Colon (tissue), 2 donors: Measurements from ENCODE around the gene TMEM174.

ENCODE experiments used
- FAIRE-seq: peaks from 2 replicates; lab custom pipeline; 2012; peaks lifted over from hg19 to GRCh38; lab: Jason Lieb, UNC
- donor health status: control.
- donor health status: control.

The TMEM174 gene

DNA sequence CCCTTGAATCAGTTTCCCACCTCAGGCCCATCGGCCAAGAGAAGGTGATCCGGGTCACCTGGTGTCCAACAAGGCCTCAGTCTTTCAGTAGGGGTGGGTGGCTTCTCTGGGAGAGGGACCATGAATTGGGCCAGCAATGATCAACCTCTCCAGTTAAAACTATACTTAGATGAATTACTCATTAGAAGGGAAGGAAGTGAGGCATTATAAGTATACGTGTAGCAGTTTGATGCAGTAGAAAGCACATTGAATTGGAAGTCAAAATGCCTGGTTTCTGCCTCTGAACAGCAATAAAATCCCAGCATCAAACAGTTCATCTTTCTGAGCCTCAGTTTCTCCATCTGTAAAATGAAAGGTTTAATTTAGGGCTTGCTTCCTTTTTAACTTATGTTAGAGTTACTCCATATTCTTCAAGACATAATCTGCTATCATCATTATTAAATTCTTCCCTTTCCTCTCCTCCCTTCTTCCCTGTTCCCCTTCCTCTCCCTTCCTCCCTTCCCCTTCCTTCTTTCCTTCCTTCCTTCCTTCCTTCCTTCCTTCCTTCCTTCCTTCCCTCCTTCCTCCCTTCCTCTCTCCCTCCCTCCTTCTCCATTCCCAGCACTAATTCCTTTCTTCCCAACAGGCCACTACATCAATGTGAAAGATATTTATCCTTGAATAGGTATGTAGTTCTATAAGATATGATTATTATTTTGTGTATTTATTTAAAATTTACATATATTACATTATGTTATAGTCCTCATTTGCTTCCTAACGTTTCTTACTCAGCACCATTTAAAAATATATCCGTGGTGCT is 18.6 kb upstream of the TMEM174 start:
- FAIRE-seq = no peak

DNA sequence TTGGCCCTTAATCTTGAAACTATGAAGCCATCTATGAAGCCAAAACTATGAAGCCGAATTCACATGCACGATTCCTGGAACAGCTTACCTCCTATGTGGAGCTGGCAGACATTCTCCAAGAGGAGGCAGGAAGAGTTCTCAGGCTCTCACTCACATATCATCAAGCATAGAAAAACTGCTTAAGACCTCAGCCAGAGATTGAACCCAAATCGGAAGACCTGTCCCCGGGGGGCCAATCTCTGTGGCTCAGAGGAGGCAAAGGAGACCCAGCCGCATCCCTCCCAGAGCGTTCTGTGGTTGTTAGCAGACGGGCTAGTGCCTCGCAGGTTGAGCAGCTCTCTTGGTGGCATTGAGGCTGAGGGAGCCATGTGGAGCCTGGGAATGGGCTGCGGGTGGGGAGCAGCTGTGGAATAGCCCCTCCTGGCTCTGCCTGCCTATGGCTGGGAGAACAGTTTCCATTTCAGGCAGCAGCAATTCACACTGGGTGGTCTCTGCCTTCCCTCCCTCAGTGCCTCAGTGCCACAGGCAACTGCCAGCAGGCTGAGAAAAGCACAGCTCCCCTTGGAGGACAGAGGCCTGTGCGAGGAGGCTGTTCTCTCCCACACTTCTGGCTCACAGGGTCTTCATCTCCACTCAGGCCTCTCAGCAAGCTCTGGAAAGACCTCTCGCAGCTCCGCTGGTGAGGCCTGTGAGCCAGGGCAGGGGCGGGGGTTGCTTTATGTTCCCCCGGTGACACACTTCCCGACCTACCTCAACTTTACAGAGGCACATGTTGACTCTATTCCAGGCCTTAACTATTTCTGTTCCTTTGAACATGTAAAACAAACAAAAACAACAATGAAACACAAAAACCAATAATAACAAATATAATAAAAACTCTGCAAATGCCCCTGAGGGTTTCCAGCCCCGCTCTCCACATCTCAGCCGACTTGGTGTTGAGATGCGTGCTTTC is 17.4 kb upstream of the TMEM174 start:
- FAIRE-seq = no peak

DNA sequence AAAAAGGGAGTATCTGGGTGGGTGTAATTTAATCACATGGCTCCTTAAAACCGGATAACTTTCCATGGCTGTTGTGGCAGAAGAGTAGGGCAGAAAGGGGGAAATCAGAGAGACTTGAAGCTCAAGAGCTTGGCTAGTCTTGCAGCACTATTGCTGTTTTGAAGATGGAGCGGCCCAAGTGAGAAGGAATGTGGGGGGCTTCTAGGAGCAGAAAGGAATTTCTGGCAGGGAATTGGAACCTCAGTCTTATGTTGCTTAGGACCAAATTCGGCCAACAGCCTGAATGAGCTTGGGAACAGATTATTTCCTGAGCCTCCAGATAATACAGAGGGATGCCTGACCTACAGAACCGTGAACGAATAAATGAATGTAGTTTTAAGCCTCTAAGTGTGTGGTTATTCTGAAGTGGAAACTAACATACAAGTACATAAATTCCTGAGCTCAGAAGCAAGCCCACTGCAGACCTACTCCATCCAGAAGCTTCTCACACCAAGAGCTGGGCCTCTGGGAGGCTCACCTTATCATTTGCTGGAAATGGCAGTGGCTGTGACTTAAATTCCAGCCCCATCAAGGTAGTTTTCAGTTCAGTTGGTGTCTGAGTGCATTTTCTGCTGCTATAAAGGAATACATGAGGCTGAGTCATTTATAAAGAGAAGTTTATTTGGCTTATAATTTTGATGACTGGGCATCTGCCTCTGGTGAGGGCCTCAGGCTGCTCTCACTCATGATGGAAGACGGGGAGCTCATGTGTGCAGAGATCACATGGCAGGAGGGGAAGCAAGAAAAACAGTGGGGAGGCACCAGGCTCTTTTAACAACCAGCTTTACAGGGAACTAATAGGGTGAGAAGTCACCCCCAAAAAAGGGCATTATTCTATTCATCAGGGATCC is 15.3 kb upstream of the TMEM174 start:
- no peak for FAIRE-seq

DNA sequence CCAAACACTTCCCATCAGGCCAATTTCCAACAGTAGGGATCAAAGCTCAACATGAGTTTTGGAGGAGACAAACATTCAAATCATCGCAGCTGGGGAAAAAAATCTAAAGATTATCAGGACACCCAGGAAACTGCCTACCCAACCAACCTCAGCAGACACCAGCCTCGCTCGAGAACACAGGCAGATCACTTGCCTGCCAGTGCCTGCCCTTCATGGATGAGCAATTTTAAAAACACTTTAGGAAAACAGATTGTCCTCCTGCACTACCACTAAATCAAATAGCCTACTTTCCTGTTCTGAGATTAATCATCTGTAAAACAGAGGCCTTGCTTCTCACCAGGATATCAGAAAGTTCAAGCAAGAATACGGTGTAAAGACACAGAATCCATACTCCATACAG is 14.7 kb upstream of the TMEM174 start:
- FAIRE-seq = no peak

DNA sequence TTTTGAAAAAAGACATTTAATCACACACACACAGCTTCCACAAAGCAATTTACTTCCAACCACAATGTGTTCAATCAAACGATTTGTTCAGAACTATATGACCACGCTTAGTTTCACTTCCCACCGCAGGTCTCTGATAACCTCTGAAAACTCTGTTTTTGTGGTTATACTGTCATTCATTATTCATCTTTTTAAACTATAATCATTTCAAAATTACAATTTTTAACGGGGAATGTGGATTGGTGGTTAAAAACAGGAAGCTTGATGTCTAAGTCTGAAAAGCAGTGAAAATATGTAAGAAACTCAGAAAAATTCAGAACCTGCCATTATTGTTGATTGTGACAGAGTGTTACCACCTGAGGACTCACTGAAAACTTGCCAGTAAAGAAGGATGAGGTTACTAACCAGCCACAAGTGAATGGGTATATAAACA is 12.7 kb upstream of the TMEM174 start:
- no peak for FAIRE-seq

DNA sequence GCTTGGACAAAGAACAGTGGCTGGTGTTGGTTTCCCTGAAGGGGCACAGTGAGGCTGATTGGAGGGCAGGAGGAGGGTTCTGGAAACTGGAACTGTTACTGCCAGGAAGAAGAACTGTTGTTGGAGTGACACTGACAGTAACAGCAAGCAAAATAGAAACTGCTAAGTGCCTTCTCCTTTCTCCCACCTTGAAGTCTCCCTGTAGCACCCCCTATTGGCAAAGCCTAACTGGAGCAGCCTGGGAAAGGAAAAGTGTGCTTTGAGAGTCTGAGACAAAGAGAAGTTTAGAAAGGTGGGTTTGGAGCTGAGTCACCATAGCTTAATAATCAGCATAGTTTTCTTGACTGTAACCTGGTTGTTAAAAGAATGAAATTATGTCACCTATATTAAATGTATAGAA is 2.5 kb upstream of the TMEM174 start:
- no peak for FAIRE-seq

DNA sequence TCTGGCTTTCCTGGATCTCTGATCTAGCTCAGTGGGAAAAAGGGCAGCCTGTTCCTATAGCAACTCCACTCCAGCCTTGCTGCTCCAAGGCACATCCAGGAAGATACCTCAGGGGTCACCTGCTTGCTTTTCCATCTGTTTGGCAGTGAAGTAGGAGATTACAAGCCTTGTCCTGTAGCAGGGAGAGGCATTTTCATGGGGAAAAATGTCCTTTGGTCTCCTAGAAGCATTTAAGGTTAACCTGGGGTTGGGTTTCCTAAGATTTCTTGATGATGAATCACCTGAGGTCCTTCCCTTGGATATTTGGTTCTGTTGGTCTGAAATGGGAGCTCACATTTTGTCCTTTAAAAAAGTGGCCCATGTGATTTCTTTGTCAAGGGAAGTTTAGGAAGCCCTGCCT is 1.5 kb upstream of the TMEM174 start:
- no peak for FAIRE-seq

DNA sequence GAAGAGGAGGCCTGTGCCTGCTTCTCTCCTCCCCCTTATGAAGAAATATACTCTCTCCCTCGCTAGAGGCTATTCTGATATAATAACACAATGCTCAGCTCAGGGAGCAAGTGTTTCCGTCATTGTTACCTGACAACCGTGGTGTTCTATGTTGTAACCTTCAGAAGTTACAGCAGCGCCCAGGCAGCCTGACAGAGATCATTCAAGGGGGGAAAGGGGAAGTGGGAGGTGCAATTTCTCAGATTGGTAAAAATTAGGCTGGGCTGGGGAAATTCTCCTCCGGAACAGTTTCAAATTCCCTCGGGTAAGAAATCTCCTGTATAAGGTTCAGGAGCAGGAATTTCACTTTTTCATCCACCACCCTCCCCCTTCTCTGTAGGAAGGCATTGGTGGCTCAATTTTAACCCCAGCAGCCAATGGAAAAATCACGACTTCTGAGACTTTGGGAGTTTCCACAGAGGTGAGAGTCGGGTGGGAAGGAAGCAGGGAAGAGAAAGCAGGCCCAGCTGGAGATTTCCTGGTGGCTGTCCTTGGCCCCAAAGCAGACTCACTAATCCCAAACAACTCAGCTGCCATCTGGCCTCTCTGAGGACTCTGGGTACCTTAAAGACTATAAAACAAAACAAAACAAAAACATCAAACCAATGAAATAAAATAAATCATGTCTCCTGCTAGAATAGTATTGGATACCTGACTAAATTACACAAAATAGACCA is 1.3 kb downstream of the TMEM174 start:
- no peak for FAIRE-seq

DNA sequence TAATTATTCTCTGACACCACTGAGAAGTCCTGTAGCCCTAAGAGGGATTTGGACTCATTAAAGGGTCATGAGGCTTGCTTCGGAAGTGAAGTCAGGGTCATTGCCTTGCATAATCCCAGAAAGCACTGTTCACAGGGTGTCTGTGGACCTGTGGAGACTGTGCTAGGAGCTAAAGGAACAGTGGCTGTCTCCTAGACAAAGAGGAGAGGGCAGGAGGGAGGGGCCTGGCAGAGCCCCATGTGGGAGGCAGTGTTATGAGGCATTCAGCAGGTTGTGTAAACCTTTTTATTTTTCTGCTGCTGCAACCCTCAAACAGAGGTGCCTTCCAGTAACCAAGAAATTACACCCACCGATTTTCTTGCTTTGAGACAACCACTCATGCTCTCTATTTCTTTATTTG is 3.3 kb downstream of the TMEM174 start:
- FAIRE-seq = no peak

DNA sequence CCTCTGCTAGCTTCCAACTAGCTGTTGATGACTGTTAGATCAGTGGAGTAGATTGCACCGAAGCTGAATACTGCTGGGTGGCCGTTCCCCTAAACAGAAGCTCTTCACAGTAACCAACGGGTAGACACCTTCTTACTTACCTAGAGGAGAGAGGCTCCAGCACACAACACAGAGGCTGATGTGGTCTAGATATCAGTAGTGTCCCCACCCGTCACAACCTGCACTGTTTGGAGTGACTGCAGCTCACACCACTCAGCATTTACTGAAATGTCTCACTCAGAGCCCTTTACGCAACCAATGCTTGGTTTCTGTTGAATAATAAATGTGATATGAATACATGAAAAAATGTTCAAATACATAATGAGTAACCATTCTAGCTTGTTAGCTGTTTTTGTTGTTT is 5.3 kb downstream of the TMEM174 start:
- FAIRE-seq = no peak

DNA sequence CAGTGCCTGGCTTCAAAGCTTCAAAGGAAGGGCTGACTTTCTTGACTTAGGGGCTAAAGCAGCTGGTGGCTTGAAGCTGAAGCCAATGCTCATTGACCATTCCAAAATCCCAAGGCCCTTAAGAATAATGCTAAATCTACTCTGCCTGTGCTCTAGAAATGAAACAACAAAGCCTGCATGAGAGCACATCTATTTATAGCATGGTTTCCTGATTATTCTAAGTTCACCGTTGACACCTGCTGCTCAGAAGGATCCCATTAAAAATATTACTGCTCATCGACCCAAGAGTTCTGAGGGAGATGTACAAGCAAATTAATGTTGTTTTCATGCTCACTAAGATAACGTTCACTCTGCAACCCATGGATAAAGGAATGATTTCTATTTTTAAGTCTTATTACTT is 6.7 kb downstream of the TMEM174 start:
- FAIRE-seq = no peak

DNA sequence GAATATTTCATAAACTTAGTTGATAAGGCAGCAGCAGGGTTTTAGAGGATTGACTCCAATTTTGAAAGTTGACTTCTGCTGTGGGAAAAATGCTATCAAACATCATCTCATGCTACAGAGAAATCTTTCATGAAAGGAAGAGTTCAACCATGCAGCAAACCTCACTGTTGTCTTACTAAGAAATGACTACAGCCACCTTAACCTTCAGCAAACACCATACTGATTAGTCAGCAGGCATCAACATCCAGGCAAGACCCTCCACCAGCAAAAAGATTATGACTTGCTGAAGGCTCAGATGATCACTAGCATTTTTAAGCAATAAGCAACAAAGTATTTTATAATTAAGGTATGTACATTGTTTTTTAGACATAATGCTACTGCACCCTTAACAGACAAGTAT is 7.6 kb downstream of the TMEM174 start:
- FAIRE-seq = no peak

DNA sequence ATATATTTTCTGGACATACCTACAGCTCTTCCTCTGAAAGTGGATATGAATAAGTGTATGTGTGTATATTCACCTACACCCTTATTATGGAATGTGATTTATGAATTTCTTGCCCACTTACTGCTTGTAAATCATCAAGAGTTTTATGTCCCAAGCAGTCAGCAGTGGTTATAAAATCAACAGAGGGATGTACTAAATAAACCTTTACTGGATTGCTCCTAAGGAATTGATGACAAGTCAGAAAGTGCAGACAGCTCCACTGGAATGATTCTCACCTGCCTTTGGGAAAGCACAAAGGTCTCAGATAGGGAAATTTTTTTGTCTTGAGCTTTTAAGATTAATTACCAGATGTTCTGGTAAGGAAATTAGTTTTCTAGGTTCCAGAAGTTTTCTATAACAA is 9.3 kb downstream of the TMEM174 start:
- FAIRE-seq = no peak

DNA sequence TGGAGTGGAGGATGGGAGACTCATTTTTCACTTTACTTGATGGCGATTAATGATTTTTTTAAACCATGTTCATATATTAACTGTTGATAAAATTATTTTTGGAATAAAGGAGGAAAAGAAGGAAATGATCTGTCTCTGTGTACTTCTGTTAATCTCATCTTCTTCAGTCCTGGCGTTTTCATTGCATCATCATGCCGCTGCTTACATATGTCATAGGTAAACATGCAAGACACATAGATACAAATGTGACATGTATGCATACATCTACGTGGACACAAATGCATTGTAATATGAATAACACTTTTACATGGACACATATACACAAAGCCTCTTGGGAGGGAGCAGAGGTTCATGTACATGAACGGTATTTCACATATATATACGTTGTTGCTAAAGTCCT is 10.0 kb downstream of the TMEM174 start:
- FAIRE-seq = no peak

DNA sequence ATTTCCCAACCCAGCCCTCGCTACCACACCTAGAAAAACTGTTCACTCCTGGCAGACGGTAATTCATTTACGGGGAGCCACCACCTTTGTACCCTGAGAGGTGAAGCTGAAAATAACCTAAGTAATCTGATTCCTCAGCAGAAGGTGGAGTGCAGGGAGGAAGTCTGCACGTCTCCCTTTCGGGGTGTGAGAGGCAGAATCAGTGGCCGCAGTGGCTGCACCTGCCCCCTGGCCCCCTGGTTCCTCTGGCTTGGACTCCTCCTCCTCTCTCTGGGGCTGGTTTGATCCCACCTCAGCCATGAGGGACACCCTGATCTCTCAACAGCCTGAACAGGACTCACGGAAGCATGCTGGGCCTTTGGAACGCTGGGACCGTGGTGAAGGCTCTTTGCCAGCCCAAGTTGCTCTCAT is 10.5 kb downstream of the TMEM174 start:
- no peak for FAIRE-seq

DNA sequence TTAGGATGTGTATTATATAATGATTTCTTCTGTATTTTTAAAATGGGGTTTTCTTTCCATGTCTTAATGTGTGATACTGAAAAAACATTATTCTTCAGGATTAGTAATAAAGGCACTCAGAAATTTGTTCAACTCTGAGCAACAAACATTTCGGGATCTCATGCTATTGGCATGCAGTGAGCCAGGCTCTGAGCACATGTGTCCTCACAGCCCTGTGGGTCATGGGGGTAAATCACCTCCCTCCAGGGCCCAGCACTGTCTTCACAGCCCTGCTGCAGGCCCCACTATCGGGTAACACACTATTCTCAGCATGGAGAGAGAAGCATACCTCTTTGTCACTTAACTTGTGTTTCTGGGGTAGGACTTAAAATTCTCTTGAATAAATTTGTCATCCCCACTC is 14.0 kb downstream of the TMEM174 start:
- FAIRE-seq = no peak

DNA sequence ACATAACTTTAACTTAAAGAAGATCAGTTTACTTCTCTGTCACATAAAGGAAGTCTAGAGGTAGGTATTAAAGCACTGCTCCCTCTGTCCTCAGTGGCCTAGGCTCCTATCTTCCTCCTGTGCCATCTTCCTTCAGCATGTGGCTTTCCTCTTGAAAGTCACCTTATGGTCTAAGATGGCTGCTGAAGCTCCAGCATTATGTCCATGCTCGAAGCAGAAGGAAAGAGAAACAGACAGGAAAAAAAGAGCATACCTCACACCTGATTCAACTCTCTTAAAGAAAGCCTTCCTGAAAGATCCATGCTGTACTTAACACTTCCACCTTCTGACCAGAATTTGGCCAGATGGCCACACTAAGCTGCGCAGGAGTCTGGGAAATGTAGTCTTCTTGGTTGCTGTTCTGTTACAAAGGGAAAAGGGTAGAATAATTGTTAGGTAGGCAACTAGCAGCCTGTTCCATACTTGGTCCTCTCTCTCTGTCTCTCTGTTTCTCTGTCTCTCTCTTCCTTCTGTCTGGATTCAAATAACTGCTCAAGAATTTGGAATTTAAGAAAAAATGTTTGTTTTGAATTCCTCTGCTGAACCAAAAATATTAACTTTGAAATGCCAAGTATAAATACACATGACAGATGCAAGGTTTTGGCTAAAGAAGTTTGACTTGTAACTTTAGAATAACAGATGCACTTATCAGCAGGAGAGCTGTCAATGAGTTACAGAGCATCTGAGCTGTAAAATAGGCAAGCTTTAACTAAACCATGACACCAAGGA is 16.0 kb downstream of the TMEM174 start:
- no peak for FAIRE-seq

DNA sequence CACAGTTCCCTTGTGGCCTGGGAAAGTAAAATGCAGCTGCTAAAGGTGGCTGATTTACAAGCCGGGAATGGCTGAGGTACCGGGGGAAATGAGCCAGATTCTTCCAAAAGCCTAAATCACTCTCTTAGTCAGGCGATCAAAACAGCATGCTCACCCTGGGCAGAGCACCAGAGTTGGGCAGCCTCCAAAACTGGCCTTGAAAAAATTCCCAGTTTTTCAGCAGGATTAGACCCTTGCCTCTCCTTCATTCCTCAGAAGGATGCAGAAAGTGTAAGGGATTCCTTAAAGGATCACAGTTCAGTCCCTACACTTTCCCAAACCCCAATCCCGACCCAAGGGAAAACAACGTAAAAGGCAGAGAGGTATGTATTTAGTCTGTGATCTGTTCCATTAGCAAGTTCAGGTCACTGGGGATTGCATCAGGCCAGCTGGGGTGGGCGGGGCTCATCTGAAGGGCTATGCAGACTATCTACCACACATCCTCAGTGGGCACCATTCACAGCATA is 16.9 kb downstream of the TMEM174 start:
- no peak for FAIRE-seq

DNA sequence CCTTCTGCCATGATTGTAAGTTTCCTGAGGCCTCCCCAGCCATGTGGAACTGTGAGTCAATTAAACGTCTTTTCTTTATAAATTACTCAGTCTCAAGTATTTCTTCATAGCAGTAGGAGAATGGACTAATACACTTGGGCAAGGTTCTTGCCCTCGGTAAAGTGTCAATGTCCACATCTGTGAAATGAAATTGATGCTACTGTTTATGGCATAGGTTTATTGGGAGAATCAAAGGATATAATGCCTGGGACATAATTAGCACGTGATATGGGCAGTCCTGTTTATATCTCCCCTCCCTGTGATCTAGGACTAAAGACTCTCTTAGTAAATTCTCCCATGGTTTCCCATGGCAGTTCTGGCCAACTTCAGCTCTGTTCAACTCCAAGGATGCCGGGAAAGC is 19.4 kb downstream of the TMEM174 start:
- no peak for FAIRE-seq

DNA sequence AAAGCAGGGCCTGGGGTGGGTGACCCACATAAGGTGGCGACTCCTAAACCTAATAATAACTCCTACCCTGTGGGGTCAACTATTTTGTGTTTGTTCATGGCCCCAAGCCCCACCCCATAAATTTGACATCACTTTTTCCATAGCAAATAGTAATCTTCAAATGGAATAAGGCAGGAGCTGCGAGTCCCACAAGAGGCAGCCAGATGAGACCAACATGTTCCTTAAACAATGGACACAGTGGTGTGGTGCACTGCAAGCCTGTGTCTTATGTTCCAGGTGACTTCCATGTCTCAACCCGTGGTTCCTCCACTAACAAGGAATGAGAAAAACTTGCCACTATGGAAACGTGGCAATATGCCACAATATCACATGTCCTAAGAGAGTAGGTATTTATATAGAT is 20.6 kb downstream of the TMEM174 start:
- no peak for FAIRE-seq

DNA sequence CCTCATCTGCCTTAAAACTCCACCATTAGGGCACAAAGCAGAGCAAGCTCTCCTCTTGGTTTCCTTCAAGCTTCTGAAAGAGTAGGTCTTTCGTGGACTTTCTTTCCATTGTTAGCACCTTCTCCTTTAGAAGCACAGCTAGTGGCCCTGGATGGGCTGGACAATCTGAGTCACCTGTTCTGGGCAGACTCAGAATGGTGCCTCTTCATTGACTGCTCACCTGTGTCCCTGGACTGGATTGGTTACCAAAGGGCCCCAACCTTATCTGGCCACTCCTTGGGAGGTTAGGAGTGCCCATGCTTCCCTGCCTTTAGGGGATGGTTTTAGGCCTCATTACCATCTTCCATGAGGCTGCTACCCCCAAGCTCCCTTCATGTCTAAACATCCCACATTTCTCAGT is 23.2 kb downstream of the TMEM174 start:
- no peak for FAIRE-seq
